Right lung (tissue), 10 donors: Measurements from ENCODE around the gene DDX21. TPM values are rescaled to one million over a fixed set of nuclear protein-coding genes. Genes with fewer than 3 reads are reported as not detected.
"Not testable (repeated sequence)": the region's sequence is repeated elsewhere in the genome, so short reads cannot be mapped to it uniquely, and the experiment has no call there.

Source experiments
- DNase-seq, 2 donors: peaks; one replicate each; pipeline ENCODE4 v3.0.0-alpha.2; 2013
- long read RNA-seq, 8 donors: transcript quantifications; one replicate each; lab custom pipeline, GENCODE V29; 2026
- polyA plus RNA-seq, 5 donors: library from polyadenylated mRNA; unstranded; fragments of 120-200 nt; gene quantifications; one replicate each; pipeline versions ENCODE4 v1.2.1 to v1.2.3, GENCODE V29; 2013; ENCODE audit warnings: inconsistent platforms in 1 of 5, low replicate concordance in 1 of 5; ENCODE audit not compliant: insufficient read length in 5 of 5, insufficient read depth in 1 of 5

DDX21 gene
- 10 to 100 TPM; 43.7 to 55.3 (median 46.9) TPM for polyA plus RNA-seq
- long read RNA-seq, donor 1, full-length matches to known transcripts = 3 of 64 reads
- long read RNA-seq, donor 1, partial matches to known transcripts = 61 of 64 reads
- long read RNA-seq, donor 1, other reads (novel, unspliced or antisense) = 0 of 64 reads
- long read RNA-seq, donor 2, full-length matches to known transcripts = 5 of 20 reads
- long read RNA-seq, donor 2, partial matches to known transcripts = 15 of 20 reads
- long read RNA-seq, donor 2, other reads (novel, unspliced or antisense) = 0 of 20 reads
- long read RNA-seq, donor 3, full-length matches to known transcripts = 2 of 19 reads
- long read RNA-seq, donor 3, partial matches to known transcripts = 17 of 19 reads
- long read RNA-seq, donor 3, other reads (novel, unspliced or antisense) = 0 of 19 reads
- long read RNA-seq, donor 4, full-length matches to known transcripts = 4 of 23 reads
- long read RNA-seq, donor 4, partial matches to known transcripts = 19 of 23 reads
- long read RNA-seq, donor 4, other reads (novel, unspliced or antisense) = 0 of 23 reads
- long read RNA-seq, donor 5, full-length matches to known transcripts = 4 of 55 reads
- long read RNA-seq, donor 5, partial matches to known transcripts = 51 of 55 reads
- long read RNA-seq, donor 5, other reads (novel, unspliced or antisense) = 0 of 55 reads
- long read RNA-seq, donor 6, full-length matches to known transcripts = 6 of 78 reads
- long read RNA-seq, donor 6, partial matches to known transcripts = 72 of 78 reads
- long read RNA-seq, donor 6, other reads (novel, unspliced or antisense) = 0 of 78 reads
- long read RNA-seq, donor 7, full-length matches to known transcripts = 3 of 22 reads
- long read RNA-seq, donor 7, partial matches to known transcripts = 19 of 22 reads
- long read RNA-seq, donor 7, other reads (novel, unspliced or antisense) = 0 of 22 reads
- long read RNA-seq, donor 8, full-length matches to known transcripts = 1 of 12 reads
- long read RNA-seq, donor 8, partial matches to known transcripts = 11 of 12 reads
- long read RNA-seq, donor 8, other reads (novel, unspliced or antisense) = 0 of 12 reads

DNA sequence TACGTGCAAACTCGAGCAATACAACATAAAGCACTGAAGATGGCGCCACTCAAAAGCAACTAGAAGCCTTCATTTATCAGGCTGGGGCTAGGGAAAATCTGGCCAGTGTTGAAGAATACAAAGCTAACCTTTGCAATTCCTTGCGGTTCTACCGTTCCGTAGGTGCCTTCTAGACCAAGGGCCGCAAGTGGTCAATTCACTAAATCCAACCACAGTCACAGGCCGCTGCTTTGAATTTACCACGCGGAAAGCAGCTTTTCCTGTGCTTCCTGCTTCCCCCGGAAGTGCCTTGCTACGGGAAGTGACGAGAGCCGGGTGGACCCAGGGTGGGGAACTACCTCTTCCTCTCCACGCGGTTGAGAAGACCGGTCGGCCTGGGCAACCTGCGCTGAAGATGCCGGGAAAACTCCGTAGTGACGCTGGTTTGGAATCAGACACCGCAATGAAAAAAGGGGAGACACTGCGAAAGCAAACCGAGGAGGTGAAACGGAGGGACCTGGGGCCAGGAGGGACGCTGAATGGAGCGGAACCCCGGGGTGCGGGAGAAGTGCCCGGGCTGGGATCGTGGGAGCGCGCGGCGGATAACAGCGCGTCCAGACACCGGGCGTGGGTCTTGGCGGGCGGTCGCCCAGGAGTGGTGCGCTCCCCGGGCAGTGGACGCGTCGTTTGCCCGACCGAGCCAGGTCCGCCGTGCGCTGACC is at the start of gene DDX21:
Gene DDX21 (plus strand): TSS at position 339 of the 701 bp plus-strand sequence. CDS start 56 bp downstream, at position 395.
- DNase-seq = peak; percentile 85 to 89

DNA sequence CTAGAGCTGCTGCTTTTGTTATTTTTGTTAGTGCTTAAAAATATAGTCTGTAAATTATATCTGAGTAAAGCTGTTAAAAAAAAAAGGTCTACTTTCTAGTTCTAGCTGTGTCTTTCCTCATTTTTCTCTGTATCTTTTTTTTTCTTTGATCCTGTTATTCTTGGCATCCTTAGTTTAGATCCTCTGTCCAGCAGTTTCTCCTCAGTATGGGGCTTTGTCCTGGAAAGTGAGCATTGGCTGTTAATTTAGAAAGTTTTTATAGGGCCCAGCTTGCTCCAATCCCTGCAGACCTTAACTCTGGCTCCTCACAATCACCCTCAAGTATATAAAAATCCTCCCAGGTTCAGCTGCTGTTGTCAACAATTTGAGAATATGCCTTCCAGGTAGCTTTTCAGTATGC is 31.4 kb upstream of the DDX21 start:
- no peak for DNase-seq

DNA sequence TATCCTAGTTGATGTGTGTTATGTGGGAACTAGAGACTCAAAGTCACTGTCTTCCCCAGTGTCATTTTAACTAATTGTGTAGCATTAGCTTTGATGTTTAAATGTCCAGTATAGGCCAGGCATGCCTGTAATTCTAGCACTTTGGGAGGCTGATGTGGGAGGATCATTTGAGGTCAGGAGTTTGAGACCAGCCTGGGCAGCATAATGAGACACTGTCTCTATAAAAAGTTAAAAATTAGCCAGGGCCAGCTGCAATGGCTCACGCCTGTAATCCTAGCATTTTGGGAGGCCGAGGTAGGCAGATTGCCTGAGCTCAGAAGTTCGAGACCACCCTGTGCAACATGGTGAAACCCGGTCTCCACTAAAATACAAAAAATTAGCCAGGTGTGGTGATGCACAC is 30.5 kb upstream of the DDX21 start:
- DNase-seq = no peak

DNA sequence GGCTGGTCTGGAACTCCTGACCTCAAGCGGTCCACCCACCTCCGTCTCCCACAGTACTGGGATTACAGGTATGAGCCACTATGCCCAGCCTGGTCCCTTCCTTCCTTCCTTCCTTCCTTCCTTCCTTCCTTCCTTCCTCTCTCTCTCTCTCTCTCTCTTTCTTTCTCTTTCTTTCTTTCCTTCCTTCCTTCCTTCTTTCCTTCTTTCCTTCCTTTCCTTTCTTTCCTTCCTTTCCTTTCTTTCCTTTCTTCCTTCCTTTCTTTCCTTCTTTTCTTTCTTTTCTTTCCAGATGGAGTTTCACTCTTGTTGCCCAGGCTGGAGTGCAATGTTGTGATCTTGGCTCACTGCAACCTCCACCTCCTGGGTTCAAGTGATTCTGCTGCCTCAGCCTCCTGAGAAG is 26.8 kb upstream of the DDX21 start:
- not testable (repeated sequence) for DNase-seq

DNA sequence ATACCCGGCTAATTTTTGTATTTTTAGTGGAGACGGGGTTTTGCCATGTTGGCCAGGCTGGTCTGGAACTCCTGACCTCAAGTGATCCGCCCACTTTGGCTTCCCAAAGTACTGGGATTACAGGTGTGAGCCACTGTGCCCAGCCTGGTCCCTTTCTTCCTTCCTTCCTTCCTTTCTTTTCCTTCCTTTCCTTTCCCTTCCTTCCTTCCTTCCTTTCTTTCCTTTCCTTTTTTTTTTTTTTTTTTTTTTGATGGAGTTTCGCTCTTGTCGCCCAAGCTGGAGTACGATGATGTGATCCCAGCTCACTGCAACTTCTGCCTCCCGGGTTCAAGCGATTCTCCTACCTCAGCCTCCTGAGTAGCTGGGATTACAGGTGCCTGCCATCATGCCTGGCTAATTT is 26.1 kb upstream of the DDX21 start:
- not testable (repeated sequence) for DNase-seq

DNA sequence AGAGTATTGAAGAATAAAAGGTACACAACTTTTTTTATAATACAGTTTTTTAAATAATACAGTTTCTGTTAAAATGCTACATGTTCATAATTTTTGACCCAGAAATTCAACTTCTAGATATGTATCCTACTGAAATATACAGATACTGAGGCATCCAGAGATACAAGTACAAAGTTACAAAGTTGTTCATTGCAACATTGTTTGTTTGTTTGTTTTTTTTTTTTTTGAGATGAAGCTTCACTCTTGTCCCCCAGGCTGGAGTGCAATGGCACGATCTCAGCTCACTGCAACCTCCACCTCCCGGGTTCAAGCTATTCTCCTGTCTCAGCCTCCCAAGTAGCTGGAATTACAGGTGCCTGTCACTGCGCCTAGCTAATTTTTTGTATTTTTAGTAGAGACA is 23.1 kb upstream of the DDX21 start:
- DNase-seq = not testable (repeated sequence)

DNA sequence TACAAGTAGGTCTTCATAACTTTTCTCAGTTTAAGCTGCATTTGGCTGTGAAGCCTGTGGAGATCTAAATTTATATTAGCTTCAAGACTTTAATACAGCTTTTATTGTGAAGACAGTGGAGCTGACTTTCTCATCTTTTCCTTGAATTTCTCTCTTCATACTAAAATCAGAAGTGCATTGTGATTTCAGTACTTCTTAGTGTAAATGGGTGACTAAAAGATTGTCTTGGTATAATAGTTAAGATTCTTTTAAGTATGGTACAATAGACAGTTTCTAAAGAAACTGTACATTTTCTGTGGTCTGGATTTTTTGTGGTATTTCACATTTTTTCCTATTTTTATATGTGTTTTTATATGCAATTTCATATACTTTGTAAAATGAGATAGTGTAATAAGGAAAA is 21.0 kb upstream of the DDX21 start:
- DNase-seq = no peak

DNA sequence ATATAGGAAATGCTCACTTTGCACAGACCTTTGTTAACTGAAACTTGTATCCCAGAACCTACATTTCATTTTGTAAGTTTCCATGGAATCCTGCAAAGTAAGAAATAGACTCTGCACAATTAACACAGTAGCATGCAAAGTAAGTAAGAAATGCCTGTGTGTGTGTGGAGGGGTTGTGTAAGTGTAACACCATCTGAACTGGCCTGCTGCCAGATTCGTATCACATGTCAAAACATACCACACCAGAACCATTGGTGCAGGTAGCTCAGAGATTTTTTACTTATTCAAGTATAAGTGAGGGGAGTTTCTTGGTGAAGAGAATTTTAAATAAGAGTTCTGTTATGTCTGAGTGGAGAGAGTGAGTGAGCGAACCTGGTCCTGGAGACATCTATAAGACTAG is 17.9 kb upstream of the DDX21 start:
- DNase-seq = no peak

DNA sequence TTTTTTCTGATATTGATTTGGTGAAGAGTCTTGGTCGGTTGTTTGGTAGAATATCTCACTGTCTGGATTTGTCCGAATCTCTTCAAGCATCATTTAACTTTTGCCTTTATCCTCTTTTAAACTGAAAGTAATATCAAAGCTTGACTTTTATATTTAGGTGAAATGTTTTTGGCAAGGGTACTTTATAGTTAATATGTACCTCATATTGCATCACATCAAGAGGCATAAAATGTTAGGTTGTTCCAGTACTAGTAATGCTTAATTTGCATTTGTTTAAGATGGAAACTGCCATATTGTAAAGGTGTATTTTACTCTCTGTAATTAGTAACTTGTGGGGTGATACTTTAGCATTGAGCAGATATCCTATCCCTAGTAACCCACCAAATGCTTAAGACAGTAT is 17.1 kb upstream of the DDX21 start:
- no peak for DNase-seq

DNA sequence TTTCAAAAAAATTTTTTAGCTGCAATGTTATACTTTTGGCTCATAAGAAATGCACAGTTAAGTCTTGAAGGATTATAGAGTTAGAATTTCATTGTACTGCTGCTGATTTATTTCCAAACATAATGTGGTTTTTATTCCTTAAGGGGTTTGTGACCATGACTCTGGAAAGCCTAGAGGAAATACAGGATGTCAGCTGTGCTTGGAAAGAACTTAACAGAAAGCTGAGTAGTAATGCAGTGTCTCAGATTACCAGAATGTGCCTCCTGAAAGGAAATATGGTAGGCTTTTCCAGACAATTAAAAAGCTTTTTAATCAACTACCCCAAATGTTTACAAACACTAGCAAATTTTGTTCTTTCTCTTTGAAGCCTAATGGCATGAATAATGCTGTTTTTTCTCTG is 15.1 kb upstream of the DDX21 start:
- DNase-seq = not testable (repeated sequence)

DNA sequence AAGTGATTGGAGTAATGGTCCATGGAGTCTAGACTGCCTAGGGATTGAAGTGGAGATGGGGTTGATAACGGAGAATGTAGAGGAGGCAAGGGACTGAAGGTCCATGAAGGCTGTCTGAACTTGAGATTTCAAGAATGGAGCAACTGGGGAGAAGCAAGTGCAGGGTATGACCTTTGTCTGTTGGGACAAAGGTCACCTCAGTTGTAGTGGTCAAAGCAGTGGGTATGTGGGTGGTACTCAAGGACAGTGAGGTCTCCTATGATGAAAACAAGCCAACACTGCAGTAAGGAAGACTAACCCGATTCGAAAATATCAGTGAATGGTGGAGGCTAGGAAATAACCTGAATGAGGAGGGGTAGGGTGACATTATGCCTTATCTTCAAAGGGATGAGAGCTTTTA is 5.4 kb upstream of the DDX21 start:
- no peak for DNase-seq

DNA sequence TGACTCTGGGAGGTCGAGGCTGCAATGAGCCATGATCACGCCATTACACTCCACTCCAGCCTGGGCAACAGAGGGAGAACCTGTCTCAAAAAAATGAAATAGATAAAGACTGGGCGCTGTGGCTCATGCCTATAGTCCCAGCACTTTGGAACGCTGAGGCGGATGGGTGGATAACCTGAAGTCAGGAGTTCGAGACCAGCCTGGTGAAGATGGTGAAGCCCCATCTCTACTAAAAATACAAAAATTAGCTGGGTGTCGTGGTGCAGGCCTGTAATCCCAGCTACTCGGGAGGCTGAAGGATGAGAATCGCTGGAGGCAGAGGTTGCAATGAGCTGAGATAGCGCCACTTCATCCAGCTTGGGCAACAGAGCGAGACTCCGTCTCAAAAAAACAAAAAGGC is 1.1 kb upstream of the DDX21 start:
- no peak for DNase-seq

DNA sequence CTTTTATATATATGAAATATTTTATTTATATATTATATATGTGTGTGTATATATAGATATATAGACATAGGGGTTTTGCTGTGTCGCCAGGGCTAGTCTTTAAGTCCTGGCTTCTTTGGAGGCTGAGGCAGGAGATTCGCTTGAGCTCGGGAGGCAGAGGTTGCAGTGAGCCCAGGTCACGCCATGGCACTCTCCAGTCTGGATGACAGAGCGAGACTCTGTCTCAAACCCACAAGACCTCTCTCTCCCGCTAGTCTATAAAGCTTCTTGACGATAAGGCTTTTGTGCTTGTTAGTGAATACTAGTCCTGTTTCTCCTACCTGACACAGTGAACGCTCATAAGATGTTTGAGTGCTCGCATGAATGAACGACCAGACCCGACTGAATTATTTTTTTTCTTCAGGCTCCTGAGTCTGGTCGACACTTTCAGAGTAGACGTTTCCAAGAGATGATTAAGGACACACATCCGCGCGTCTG is 577 bp upstream of the DDX21 start:
- DNase-seq = no peak

DNA sequence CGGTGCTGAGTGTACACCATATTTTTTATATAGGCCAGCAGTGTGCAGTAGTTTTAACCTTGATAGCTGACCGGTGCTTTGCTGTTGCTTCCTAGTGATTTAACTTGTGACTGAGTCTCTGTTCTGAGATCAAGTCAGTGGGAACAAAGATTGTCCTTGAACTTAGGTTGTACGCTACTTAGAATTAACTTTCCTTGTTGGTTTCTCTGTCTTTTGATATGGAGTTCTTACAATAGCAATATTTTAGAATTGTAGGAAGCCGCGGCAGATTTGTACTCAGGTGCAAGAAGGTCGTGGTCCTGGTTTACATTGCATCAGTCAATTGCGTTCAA is 1.3 kb downstream of the DDX21 start:
- no peak for DNase-seq

DNA sequence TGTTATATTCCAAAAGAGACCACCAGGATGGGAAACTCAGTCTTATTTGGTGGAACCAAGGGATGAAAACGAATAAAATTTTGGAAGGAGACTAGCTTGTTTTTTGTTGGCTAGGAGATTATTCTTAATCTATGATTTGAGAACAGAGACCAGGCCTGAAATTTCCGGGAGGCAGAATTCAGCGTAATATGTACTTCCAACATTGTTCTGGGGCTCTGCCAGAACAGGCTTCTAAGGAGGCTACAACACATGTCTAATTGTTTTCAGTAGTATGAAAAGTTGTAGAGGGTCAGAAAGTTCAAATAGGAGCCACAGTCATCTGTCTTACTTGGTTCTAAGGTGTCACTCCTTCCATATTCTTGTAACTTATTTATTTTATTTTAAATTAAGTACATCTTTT is 1.7 kb downstream of the DDX21 start:
- DNase-seq = no peak

DNA sequence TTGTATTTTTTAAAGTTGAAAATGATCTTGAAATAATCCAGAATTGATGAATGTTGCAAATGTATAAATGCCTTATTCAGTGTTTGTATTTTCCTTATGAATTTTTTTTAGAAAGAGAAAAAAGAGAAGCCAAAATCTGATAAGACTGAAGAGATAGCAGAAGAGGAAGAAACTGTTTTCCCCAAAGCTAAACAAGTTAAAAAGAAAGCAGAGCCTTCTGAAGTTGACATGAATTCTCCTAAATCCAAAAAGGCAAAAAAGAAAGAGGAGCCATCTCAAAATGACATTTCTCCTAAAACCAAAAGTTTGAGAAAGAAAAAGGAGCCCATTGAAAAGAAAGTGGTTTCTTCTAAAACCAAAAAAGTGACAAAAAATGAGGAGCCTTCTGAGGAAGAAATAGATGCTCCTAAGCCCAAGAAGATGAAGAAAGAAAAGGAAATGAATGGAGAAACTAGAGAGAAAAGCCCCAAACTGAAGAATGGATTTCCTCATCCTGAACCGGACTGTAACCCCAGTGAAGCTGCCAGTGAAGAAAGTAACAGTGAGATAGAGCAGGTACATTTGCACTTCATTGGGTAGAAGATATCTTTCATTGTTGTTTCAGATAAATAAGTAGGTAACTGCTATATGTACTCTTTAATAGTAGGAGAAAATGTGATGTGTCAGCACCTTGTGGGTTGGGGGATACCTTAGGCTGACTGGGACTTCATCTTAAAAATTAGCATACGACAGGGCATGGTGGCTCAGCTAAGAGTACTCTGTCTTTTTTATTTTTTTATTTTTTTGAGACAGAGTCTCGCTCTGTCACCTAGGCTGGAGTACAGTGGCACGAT is 3.9 kb downstream of the DDX21 start:
- no peak for DNase-seq

DNA sequence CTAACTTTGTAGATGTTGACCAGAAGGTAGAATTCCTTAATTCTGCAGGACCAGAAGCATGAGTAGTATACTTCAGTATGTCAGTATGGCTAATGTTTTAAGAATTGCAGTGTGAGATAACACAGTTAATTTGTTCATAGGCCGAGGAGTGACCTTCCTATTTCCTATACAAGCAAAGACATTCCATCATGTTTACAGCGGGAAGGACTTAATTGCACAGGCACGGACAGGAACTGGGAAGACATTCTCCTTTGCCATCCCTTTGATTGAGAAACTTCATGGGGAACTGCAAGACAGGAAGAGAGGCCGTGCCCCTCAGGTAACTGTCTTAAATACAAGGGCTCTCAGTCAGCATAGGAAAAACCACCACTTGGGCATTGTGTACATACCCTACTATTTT is 7.2 kb downstream of the DDX21 start:
- no peak for DNase-seq

DNA sequence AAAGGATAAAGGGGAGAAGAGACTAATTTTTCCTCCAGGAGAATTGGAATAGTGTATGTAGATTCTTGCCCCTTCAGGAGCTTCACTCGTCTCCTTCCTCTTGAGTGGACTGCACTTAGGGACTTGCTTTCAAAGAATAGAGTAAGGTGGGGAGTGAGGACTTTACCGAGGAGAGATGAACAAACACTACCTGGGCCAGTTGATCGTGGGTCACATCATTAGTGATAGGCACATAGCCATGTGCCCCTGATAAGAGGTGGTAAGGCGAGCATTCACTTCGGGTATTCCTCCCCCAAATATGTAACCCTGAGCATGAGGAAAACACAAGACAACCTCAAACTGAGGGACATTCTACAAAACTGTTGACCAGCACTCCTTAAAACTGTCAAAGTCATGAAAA is 18.0 kb downstream of the DDX21 start:
- no peak for DNase-seq

DNA sequence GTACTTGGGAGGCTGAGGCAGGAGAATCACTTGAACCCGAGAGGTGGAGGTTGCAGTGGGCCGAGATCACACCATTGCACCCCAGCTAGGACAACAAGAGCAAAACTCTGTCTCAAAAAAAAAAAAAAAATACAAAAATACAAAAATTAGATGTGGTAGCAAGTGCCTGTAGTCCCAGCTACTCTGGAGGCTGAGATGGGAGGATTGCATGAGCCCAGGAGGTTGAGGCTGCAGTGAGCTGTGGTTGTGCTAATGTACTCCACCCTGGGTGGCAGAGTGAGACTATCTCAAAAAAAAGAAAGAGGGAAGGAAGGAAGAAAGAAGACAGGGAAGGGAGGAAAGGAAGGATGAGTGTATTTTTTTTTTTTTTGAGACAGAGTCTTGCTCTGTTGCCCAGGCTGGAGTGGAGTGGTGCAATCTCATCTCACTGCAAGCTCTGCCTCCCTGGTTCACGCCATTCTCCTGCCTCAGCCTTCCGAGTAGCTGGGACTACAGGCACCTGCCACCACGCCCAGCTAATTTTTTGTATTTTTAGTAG is 20.0 kb downstream of the DDX21 start:
- not testable (repeated sequence) for DNase-seq

DNA sequence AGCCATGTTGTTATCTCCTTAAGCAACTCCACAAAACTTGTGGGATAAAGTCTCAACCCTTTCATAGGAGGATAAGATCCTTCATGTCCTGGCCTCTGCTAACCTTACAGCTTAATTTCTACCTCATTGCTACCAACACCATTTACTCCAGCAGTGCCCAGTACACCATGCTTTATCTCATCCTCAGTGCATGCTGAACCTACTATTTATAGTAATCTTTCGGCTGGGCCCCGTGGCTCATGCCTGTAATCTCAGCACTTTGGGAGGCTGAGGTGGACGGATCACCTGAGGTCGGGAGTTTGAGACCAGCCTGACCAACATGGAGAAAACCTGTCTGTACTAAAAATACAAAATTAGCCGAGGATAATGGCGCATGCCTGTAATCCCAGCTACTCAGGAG is 23.8 kb downstream of the DDX21 start:
- DNase-seq = not testable (repeated sequence)

DNA sequence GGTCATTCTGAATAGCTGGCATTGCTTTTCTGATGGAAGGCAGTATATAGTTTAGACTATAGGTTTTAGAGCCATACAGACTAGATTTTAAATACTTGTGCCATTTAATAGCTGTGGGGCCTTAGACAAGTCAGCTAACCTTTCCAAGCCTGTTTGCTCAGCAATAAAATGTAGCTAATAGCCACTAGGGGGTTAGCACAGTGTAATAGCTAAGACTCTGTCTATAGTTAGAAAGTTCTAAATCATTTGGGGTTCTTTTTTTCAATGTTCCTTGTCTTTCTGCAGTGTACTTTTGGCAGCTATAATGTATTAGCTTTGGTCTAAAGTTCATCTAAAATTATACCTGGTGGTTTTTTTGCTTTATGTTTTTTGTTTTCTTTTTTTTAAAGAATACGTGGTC is 25.1 kb downstream of the DDX21 start:
- no peak for DNase-seq
